Activated CD8-positive, alpha-beta memory T cell treated with anti-CD3 and anti-CD28 coated beads for 36 hours (primary cell): ENCODE data around the gene GRSF1. TPM values are rescaled to one million over a fixed set of nuclear protein-coding genes. Genes with fewer than 3 reads are reported as not detected.
"Not testable (repeated sequence)": the region's sequence is repeated elsewhere in the genome, so short reads cannot be mapped to it uniquely, and the experiment has no call there.

Experiments used
- CTCF ChIA-PET: fragments of 350-600 bp; sonication (Branson Sonifier 250); formaldehyde crosslinking; loops from one replicate; lab custom pipeline; 2021; ENCODE audit warnings: antibody characterized with exemption; lab: Charles Lee
- POLR2A ChIA-PET: fragments of 350-600 bp; sonication (Branson Sonifier 250); formaldehyde crosslinking; loops from one replicate; lab custom pipeline; 2021; ENCODE audit warnings: antibody characterized with exemption; lab: Charles Lee
- total RNA-seq, 2 experiments: library from RNA; stranded (reverse); gene quantifications; one replicate each; pipeline ENCODE4 v1.2.3, GENCODE V29; 2021

GRSF1 gene, protein sequence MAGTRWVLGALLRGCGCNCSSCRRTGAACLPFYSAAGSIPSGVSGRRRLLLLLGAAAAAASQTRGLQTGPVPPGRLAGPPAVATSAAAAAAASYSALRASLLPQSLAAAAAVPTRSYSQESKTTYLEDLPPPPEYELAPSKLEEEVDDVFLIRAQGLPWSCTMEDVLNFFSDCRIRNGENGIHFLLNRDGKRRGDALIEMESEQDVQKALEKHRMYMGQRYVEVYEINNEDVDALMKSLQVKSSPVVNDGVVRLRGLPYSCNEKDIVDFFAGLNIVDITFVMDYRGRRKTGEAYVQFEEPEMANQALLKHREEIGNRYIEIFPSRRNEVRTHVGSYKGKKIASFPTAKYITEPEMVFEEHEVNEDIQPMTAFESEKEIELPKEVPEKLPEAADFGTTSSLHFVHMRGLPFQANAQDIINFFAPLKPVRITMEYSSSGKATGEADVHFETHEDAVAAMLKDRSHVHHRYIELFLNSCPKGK
- total RNA-seq, result 100 to 1,000 TPM; 117 TPM

DNA sequence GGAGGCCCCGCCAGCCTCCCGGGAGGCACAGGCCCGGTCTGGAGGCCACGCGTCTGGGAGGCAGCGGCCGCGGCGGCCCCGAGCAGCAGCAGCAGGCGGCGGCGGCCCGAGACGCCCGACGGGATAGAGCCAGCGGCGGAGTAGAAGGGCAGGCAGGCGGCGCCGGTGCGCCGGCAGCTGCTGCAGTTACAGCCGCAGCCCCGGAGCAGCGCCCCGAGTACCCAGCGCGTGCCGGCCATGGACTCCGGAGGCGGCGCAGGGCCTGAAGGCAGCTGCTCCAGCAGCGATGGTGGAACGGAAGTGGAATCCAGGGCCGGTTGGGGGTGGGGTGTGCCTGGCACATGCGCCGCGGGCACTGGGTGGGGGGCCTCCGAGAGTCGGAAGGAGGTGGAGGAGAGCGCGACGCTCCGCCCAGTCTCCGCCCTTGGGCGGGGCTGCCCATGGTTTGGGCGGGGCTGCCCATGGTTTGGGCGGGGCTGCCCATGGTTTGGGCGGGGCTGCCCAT lies at the start of gene GRSF1:
Gene GRSF1 (minus strand): TSS at position 302 of the 505 bp plus-strand sequence. CDS start 63 bp downstream, at position 239.
- POLR2A ChIA-PET, result interaction anchor here (0.6 to 2.0 kb wide), 6 partner anchors 9 to 154 kb away, joined by 3 to 13 read pairs (median 6); partner anchors contain the start of genes DCK and MOB1B
- CTCF ChIA-PET, result interaction anchor here (1.0 to 1.6 kb wide), 3 partner anchors 29 to 150 kb away, joined by 3 to 4 read pairs (median 3); partner anchors contain the start of gene MOB1B

DNA sequence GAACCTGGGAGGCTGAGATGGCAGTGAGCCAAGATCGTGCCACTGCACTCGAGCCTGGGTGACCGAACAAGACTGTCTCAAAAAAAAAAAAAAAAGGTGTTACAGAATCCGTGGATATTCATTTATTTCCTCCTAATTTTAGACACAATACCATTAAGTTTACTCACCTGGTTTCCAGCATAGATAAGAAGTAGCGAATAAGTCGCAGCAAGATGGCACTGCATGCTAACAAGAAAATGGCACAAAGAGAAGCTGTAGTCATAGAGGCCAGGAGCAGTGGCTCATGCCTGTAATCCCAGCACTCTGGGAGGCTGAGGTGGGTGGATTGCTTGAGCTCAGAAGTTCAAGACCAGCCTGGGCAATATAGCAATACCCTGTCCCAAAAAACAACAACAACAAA lies 45.5 kb upstream of the GRSF1 start:
- POLR2A ChIA-PET, result no interaction called here
- CTCF ChIA-PET, result no interaction called here

DNA sequence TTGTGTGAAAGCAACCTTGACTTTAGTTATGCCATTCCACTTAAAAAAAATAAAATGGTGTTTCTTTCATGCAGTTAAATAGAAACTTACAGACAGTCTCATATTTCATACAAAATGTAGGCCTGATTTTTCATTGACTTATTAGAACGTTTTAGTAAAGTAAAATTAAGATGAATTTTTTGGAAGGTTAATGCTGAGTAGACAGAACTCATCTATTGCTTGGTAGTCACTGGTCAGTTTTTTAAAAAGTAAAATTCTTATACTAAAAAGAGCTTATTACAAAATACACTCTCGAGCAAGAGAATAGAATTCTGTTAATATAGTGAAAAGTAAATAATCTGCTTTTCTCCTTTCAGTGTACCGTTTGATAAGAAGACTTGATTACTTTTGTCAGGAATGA lies 41.0 kb upstream of the GRSF1 start:
- CTCF ChIA-PET, result no interaction called here
- POLR2A ChIA-PET, result no interaction called here

DNA sequence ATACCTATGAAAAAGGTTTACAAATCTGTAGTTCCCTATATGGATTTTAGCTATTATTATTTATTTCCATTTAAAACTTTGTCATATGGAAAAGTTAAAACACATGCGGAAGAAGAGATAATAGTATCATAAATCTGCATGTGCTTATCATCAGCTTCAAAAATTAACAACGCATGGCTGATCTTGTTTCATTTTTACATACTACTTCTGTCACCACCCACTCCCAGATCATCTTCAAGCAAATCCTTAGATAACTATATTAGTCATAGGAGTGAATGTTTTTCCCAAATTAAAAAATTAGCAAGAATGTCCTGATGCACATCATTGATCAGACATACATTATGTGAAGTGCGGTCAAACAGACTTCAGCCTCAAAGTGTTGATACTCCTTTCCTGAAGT lies 37.9 kb upstream of the GRSF1 start:
- CTCF ChIA-PET, result no interaction called here
- POLR2A ChIA-PET, result no interaction called here

DNA sequence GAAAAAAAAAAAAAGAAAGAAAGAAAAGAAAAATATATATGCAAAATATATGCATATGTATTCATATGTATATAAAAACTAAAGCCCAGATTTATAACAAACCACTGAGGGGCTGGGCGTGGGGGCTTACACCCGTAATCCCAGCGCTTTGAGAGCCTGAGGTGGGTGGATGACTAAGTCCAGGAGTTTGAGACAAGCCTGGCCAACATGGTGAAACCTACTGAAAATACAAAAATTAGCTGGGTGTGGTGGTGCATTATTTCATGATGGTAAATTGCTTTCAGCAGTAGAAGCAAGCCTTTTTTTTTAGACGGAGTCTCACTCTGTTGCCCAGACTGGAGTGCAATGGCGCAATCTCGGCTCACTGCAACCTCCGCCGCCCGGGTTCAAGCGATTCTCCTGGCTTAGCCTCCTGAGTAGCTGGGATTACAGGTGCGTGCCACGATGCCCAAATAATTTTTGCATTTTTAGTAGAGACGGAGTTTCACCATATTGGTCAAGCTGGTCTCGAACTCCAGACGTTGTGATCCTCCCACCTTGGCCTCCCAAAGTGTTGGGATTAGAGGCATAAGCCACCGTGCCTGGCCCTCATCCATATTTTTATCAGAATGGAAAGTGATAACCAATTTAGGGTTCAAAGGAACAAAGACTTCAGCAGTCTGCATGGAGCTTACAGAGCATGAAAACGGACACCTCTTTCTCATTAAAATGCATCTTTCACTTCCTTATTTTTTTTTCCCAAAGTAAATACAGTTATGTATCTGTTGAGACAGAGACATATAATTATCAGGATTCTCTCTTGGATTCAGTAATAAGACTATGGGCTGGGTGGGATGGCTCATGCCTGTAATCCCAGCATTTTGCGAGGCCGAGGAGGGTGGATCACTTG lies 34.8 kb upstream of the GRSF1 start:
- ChIA-PET CTCF (interaction anchor here (0.6 to 1.2 kb wide), 2 partner anchors 14 to 194 kb away, joined by 3 read pairs; no protein-coding TSS in a partner anchor), POLR2A (no interaction called here)

DNA sequence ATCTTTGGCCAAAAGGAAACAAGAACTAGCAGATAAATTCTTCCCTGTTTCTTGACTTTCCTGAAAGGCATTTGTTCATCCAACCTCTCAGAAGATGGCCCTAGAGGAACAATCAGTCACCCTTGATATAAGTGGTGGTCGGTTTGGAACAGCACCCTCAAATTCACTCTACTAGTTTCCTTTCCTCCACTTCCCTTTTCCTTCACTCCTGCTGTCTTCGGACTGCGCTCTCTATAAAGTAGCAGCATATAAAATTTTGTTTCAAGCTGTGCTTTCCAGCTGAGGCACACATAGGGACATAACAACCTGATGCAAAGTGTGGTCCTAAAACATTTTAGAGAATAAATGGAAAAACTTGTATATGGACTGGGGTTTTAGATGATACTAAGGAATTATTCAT lies 33.5 kb upstream of the GRSF1 start:
- ChIA-PET POLR2A (no interaction called here), CTCF (interaction anchor here (1.2 kb wide), 1 partner anchor 13 kb away, joined by 3 read pairs; no protein-coding TSS in a partner anchor)

DNA sequence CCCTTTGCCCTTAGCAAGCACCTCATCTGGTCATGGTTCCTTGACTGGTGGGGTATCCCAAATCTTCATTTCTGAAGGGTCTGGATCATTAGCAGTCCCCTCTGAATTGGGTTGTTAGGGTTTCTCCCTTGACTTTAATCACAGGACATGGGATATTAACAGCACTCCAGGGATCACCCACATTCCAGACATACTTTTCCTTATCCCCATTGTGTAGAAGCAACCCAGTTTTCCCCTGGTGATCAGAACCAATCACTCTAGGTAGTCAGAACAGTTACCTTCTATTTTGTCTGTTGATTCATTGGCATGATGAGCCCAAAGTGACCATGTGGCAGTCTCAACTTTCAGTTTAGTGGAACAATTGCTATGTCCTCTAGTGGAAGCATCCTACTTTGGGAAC lies 29.1 kb upstream of the GRSF1 start:
- CTCF ChIA-PET, result interaction anchor here (1.2 kb wide), 1 partner anchor 30 kb away, joined by 3 read pairs; no protein-coding TSS in a partner anchor
- POLR2A ChIA-PET, result interaction anchor here (0.6 kb wide), 1 partner anchor 135 kb away, joined by 5 read pairs; no protein-coding TSS in a partner anchor

DNA sequence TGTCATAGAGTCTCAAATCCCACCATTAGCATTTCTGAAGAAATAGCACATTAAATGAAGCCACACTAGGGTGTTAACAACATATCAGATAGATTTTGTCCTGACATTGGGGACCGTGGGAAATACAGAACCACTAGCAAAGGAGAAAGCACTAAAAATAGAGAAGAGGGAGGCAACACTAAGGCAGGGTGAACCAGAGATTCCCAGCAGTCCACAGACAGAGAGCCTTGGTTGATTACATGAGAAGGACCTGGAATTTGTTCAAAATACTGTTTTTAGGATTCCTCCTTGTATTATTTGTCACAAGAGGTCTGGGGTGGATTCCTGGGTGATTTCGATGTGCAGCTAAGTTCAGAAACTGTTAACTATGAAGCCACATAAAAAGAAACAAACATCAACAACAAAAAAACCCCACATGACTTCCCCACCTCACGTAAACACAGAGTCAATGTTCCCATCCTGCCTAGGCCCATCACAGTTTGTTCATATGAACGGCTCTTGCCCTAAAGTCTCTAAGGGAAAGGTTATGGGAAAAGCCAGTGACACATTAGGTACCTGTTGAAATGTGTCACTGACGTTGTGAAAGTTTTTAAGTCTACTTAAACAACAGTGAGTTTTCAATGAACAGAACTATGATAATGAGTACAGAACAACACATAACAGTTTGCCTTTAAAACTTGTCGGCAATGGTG lies 23.6 kb upstream of the GRSF1 start:
- POLR2A ChIA-PET, result no interaction called here
- CTCF ChIA-PET, result no interaction called here

DNA sequence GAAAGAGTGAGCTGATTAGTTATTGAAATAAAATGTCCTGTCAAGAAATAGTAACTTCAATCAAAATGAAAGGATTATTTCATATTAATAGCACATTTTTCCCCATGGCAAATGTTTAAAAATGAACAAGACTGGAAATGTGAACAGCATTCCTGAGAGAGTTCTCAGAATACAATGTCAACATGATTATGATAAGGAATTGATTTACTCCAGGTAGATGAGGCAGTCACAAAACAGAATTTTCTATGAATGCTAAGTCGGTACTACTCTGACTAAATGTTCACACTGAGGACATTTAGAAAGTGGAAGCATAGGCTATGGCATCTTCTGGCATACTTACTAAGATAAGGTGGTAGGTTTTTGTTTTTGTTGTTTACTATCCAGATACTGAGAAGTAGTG lies 19.4 kb upstream of the GRSF1 start:
- ChIA-PET POLR2A (interaction anchor here (0.6 kb wide), 1 partner anchor 12 kb away, joined by 5 read pairs; no protein-coding TSS in a partner anchor), CTCF (no interaction called here)

DNA sequence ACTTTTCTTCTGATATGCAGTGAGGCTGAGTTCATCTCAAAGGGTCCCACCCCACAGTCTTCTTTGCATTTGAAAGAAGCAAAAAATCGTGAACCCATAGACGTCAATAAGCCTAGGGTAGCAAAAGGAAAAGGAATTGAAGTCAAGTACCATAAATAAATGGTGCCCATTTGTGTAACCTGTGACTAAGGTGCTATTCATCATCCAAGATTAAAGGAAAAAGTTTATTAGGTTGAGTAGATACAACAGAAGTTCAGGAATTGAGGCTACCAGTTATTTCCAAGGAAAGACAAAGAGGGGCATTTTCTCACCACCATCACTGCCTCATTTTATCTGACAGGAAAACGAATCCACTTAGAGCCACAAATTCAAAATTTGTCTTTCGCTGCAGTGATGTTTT lies 18.8 kb upstream of the GRSF1 start:
- POLR2A ChIA-PET, result interaction anchor here (0.6 kb wide), 1 partner anchor 11 kb away, joined by 5 read pairs; no protein-coding TSS in a partner anchor
- CTCF ChIA-PET, result no interaction called here

DNA sequence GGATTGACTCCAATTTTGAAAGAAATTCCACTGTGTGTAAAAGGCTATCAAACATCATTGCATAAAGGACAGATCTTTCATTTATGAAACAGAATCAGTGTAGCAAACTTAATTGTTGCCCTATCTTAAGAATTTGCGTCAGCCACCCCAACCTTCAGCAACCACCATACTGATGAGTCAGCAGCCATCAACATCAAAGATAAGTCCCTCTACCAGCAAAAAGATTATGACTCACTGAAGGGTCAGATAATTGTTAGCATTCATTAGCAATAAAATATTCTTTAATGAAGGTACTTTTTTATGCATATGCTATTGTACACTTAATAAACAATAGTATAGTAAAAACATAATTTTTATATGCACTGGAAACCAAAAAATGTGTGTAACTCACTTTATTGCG lies 15.8 kb upstream of the GRSF1 start:
- POLR2A ChIA-PET, result no interaction called here
- CTCF ChIA-PET, result no interaction called here

DNA sequence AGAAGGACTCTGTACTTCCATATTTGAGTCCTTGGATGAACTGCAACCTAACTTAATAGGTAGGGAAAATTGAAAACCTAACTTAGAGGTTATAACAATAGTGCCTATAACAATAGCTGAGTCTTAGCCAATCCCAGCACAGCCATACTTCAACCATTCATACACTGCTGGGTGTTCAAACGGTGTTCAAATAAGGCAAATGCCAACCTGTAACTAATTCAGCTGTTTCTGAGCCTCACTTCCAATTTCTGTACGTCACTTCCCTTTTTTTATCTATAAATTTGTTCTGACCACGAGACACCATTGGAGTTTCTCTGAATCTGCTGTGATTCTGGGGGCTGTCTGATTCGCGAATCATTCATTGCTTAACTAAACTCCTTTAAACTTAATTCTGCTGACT lies 9.6 kb upstream of the GRSF1 start:
- ChIA-PET POLR2A (no interaction called here), CTCF (no interaction called here)

DNA sequence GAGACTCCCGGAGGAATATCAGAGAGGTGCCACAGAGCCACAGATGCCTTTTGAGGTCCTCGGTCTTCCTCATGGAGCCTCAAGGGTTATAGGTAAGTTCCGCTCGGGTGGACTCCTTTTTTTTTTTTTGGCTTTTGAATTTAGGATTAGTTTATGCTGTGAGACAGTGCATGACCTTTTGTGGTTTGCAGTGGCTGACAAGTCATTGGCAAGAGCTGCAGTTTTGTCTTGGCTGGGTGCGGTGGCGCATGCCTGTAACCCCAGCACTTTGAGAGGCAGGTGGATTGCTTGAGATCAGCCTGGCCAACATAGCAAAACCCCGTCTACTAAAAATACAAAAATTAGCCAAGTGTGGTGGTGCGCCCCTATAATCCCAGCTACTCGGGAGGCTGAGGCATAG lies 4.5 kb upstream of the GRSF1 start:
- ChIA-PET CTCF (no interaction called here), POLR2A (no interaction called here)

DNA sequence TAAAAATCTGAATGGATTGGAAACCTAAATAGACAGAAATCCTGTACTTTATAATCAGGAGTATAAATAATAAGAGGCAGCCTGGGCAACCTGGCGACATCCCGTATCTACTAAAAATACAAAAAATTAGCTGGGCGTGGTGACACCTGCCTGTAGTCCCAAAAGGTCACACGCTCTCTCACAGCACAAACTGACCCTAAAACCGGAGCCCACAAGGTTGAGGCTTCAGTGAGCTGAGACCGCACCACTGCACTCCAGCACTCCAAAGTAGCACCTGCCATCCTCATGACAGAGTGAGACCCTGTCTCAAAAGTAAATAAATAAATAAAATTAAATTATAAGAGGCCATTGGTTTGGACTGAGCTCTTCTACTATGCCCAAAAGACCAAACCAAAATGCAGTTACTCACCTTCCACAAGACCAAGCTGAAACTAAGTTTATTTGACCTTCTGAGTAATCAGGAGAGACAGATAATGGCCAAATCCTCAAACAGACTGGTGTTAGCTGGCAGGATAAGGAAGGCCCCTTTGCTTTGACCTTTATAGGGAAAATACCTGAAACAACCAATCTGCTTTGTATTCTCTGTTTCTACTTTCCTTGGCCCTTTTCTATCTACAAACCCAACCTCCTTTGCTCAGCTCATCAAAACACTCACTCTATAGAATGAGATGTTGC lies 3.2 kb upstream of the GRSF1 start:
- POLR2A ChIA-PET, result interaction anchor here (0.9 to 1.0 kb wide), 2 partner anchors 24 to 151 kb away, joined by 3 read pairs; partner anchors contain the start of gene DCK

DNA sequence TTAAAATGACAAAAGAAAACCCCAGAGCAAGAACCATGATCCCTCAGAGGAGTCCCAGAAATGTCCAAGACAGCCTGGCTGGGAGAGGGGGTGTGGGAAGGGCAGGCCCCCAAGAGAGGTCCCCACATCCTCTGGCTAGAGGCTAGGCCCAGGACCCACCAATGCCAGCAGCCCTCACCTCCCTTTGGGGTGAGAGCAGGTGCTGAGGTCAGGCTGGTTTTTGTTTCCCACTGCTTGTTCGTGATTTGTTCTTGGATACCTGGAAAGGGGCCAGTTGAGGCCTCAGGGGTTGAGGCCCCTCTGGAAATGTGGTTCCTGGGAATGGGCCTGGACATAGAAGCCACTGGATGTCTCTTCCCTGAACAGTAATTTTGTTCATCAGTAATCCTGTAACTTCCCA lies 2.3 kb upstream of the GRSF1 start:
- ChIA-PET POLR2A (no interaction called here), CTCF (interaction anchor here (0.6 kb wide), 1 partner anchor 176 kb away, joined by 3 read pairs; no protein-coding TSS in a partner anchor)

More for the DNA sequence above, 3.2 kb upstream of the GRSF1 start:
- CTCF ChIA-PET, result no interaction called here

DNA sequence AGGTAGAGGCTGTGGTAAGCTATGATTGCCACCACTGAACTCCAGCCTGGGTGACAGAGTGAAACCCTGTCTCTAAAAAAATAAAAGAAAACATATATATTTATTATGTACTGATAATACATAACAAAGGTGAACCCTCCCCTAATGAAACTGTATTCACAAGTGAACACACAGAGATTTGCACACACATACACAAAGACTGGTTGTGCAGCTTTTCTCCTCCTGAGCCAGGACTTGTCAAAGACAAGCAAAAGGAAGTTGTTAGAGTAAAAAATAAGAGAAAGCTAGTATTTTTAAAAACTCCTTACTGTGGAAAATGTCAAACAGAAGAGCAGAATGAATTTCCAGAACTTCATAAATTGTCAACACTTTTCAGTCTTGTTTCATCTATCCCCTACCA lies 1.5 kb upstream of the GRSF1 start:
- ChIA-PET POLR2A (no interaction called here), CTCF (interaction anchor here (0.6 kb wide), 1 partner anchor 177 kb away, joined by 3 read pairs; no protein-coding TSS in a partner anchor)

DNA sequence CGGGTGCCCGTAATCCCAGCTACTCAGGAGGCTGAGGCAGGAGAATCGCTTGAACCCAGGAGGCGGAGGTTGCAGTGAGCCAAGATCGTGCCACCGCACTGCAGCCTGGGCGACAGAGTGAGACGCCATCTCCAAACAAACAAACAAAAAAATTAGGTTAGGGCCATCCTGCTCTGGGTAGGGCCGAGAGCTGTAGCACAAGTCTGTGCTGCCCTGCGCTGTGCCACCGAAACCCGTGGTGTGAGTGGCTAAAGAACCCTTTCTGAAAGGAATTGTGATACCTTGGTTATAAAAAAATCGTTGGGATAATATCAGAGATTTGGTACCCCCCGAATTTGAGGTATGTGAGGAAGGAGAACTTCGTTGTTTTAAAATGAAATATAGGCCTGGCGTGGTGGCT lies 941 bp upstream of the GRSF1 start:
- CTCF ChIA-PET, POLR2A ChIA-PET: not testable (repeated sequence)

DNA sequence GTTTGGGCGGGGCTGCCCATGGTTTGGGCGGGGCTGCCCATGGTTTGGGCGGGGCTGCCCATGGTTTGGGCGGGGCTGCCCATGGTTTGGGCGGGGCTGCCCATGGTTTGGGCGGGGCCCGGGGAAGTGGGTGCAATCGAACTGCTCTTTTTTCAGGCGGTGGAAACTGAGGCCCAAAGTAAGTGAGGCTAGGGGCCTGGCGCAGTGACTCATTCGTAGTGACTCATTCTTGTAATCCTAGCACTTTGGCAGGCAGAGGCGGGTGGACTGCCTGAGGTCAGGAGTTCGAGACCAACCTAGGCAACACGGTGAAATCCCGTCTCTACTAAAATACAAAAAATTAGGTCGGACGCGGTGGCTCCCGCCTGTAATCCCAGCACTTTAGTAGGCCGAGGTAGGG lies 447 bp upstream of the GRSF1 start:
- ChIA-PET POLR2A (interaction anchor here (0.6 to 2.0 kb wide), 4 partner anchors 10 to 153 kb away, joined by 3 to 13 read pairs (median 8); partner anchors contain the start of genes DCK and MOB1B), CTCF (interaction anchor here (1.0 to 1.6 kb wide), 2 partner anchors 62 to 150 kb away, joined by 3 to 4 read pairs; partner anchors contain the start of gene MOB1B)
